NOMO-1 (cell line): ENCODE data around the gene CTTNBP2NL.
A peak's percentile ranks its signal among the peaks of the same experiment; 100 is the strongest.

ENCODE experiments used
- DNase-seq, 2 experiments: peaks; one replicate each; lab custom pipeline; 2025; ENCODE audit not compliant: unreplicated experiment in 2 of 2; lab: John Stamatoyannopoulos, UW

CTTNBP2NL gene

DNA sequence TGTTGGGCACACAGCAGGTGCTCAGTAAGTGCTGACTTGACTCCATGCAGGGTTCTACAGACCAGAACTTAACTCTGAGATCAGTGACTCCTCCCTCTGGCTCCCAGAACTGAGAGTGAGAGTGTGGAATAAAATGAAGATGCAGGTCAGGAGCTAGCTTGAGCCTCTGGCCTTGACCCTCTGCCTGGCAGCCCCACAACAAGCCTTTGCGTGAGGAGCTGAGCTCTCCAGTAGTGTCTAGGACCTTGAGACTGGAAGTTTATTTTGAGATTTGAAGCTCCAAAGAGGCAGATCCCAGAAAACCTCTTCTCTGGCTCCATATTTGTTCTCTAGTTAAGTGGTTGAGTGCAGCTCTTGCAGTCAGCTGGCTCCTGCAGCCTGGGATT, 109.4 kb downstream of the CTTNBP2NL start:
- DNase-seq: no peak

DNA sequence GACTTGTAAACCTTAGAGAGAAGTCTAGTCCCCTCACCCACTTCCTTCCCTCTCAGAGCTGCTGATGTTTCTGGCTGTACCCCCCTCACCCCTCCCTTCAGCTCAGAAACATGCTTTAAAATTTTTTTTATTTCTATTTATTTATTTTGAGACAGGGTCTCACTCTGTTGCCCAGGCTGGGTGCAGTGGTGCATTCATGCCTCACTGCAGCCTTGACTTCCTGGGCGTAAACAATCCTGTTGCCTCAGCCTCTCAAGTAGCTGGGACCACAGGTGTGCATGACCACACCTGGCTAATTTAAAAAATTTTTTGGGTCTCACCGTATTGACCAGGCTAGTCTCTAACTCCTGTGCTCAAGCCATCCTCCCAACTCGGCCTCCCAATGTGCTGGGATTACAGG, 109.9 kb downstream of the CTTNBP2NL start:
- no peak for DNase-seq

DNA sequence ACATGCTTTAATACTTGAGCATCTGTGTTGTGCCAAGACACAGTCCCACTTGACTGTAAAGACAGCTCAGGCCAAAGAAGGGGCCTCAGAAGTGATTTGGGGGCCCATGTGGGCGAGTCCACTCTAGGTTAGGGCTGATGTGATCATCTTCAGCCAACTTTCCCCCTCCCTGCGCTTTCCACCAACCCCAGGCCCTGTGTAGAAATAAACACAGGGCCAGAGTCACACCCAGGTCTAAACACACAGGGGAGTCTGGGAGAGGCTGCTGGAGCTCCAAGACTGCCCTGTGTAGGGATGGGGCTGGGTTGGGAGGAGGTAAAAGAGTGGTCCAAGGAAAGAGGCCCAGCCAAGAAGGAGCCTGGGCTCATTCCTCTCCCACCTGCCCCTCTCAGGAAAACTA, 110.3 kb downstream of the CTTNBP2NL start:
- DNase-seq: no peak

DNA sequence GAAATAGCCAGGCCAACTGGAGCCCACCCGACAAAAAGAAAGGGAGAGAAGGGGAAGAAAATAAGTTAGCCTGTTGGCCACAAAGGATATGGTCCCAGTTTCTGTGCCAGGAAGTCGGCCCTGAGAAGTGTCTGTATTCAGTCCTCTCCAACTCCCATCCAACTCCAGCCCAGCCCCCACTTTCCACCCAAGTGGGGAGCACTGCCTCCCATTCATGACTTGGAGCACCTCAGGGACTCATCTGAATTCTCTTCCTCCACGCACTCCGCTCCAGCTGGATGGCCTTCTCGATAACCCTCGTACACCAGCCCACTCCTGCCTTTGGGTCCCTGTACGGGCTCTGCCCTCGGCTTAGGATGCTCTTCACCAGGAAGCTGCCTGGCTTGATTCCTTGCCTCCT, 110.7 kb downstream of the CTTNBP2NL start:
- DNase-seq: no peak

DNA sequence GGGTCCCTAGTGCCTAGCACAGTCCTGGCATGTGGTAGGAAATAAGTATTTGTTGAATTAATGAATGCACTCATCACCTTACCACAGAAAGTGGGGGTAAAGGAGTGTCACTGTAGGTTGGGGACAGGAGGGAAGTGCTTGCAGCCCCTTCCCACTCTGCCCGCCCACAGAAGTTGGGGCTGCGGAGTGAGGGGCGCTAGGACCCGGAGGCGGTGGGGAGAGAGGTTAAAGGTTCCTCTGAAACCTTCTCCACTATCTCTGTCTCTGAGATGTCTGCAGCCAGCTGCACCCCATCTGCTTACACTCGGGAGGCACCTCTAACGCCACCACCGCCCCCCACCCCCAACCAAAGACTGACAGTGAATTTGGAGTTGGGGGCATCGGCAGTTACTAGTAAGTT, 111.3 kb downstream of the CTTNBP2NL start:
- no peak for DNase-seq

DNA sequence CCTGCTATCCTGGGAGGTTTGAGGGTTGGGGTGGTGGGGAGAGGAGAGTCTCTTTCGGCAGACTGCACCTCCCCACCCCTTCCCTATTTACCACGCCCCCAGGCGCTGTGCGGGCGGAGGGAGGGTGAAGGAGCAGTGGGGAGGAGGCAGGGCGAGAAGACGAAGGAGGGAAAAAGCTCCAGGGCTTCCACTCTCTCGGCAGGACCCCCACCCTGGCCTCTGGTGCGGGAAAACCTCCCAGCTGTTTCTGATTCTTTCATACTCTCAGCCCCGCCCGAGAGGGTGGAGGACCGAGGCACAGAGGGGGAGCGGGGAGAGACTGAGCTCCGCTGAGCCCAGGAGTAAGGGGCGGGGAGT, 111.9 kb downstream of the CTTNBP2NL start:
- no peak for DNase-seq

DNA sequence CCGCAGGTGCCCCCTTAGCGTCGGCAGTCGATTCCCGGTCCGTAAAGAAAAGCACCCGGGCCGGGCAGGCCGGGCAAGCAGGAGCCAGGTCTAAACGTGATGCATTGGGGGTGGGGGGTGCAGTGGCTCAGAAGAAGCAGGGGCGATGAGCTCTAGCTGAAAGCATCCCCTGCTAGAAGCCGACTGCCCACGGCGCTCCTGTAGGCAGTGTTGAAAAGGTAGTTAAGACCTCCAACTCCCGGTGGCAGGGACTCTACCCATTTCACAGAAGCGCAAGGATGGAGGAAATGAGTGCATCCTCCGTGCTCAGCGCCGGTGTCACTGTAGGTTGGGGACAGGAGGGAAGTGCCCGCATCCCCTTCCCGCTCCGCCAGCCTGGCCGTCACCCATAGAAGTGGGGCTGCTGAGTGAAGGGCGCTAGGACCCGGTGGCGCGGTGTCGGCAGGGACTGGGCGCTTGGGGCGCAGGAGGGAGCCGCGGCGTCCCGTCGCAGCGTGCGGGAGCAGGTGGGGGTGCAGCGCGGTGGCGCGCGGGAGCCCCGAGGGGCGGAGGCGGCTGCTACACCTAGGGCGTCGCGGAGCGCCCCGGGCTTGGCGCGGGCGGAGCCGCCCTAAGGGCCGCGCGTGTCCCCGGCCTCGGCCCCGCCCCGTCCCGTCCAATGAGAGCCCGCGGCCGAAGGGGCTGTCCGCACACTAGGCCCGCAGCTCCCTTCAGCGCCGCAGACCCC, 112.4 kb downstream of the CTTNBP2NL start, which contains the start of gene WNT2B:
WNT2B (plus strand) TSS at position 688 of the 727 bp plus-strand sequence. CDS start 298 bp downstream, outside the sequence.
- DNase-seq: peak in 1 of 2 experiments; percentile 25

DNA sequence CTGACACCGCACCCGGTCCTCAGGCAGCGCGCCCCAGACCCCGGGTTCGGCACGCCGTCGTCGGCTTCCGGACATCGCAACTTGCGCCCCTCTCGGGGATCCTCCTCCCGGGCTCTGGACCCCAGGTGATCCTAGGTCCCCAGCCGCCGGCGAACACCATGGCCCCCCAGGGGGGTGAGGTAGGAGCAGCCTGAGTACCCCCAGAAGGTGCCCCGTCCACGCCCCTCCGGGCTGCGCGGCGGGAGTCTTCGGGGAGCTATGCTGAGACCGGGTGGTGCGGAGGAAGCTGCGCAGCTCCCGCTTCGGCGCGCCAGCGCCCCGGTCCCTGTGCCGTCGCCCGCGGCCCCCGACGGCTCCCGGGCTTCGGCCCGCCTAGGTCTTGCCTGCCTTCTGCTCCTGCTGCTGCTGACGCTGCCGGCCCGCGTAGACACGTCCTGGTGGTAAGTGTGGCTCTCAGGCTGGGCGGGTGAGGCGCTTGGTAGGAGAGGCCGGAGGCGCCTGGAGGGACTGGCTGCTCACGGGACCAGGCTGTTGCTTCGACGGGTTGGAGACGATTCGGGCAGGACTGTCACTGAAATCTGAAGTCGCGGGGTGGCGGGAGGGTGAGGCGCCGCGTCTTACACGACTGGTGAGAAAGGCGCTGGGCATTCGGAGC, 113.1 kb downstream of the CTTNBP2NL start:
- peak in 1 of 2 experiments; percentile 5 for DNase-seq

DNA sequence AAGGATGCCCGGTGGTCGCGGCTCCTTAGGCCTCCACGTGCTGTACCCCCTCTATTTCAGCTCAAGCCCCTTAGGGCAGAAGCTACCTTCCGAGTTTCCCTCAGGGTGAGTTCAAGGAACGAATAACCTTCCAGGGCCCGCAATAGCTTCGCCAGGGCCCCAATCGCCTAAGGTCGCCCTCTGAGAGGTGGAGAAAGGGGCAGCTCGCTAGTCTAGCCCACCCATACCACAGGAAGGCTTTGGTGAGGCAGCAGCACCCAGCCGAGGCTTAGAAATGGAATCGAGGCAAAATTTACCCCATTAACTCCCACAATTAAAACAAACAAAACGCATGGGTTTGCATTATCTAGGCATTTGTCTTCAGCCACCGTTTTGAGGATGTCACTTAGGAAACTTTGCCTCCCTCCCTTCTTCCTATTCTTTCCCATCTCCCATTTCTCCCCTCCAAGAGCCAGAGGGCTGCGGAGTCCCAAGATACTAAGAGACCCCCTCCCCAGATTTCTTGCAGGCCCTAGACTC, 113.7 kb downstream of the CTTNBP2NL start:
- DNase-seq: no peak

DNA sequence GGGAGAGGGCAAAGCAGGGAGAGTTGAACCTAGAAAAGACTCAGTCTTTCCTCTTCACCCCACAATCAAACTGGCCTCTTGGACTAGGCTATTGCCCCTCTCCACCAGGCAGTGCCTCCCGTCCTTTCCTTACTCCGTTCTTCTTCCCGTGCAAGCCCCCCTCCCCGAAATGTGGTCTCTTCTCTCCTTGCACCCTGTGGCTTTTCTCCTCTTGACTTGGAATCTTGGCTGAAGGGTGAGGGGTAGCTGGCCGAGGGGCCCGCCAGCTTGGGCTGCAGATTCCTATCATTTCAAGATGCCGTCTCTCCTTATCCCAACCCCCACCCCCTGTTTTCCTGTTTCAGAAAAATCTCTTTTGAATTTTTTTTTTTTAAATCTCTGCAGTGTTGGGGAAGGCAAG, 114.3 kb downstream of the CTTNBP2NL start:
- DNase-seq: no peak
